ENCODE data around the gene C10orf90.

Gene C10orf90

GRCh38 chr10:126629925-126630624 is 40.4 kb downstream of the C10orf90 start:
- DNase-seq (ENCODE audit: low read depth), result no peak

GRCh38 chr10:126628746-126629145 is 41.7 kb downstream of the C10orf90 start:
- no peak for DNase-seq (ENCODE audit: low read depth)

- no peak for DNase-seq (ENCODE audit: low read depth)
Observed at GRCh38 chr10:126621846-126622245, 48.6 kb downstream of the C10orf90 start.

DNA sequence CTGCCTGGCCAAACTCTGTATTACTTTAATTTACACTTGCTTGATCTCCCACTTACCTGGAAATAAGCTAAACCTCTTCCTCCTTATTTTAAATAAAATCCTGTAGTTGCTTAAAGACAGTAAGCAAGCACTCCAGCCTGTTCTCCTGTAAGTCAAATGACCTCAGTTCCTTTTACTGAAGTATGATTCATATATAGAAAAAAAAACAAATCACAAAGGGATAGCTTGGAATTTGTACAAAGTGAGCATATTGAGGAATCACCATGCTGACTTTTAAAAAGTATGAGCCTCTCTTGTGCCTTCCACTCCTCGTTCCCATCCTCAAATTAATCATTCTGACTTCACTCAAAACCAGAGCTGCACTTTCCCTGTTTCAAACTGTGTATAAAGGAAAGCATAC is 52.0 kb downstream of the C10orf90 start:
- DNase-seq (ENCODE audit: low read depth), result no peak

DNA sequence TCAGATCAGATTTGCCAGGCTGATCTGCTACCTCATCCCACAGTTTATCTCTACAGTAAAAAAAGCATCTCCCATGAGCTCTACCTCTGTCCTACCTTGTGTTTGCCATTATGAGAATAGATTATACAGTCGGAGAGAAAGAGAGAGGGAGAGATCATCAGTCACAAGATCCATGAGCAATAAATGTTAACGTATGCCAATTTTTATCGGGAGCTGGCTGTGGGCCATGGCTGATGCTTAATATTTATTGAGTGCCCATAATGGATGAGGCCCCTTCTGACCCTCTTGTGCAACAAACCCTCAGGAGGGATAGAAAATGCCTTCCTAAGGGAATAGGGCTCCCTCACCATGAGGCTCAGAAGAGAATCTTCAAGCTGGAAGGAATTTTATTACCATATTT is 52.8 kb downstream of the C10orf90 start:
- no peak for DNase-seq (ENCODE audit: low read depth)

DNA sequence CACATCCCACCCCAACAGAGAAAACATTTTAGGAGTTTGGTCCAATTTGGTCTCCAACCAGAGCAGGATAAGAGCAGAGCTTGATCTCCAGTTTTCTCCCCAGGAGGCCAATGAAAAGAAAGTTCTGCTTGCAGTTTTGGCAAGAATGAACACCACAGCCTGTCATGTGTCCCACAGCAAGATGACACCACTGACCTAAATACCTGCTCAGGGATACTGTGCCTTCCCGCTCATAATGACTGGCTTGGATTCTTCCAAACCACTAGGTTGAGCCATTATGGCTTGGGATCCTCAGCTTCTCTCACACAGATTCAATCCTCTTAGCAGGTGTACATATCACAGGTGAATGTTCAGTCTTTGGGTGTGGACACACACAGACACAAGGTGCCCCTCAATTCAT is 53.3 kb downstream of the C10orf90 start:
- DNase-seq (ENCODE audit: low read depth), result no peak

DNA sequence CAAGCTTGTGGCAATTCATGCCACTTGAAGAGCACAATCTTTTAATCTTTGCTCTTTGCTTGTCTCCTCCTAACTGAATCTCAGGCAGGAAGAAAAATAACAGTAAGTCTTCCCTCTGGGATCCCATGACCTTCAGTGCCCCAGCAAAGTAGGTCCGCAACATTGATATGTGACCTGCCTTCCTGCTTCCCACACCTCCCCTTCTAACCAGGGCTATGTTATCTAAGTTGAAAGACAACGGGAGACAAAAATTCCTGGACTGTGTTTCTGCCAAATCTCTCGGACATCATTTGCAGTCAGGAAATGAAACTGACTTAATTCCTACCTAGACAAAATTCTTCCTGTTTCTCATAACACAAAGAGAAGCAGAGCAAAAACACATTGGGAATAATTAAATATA is 53.8 kb downstream of the C10orf90 start:
- no peak for DNase-seq (ENCODE audit: low read depth)

DNA sequence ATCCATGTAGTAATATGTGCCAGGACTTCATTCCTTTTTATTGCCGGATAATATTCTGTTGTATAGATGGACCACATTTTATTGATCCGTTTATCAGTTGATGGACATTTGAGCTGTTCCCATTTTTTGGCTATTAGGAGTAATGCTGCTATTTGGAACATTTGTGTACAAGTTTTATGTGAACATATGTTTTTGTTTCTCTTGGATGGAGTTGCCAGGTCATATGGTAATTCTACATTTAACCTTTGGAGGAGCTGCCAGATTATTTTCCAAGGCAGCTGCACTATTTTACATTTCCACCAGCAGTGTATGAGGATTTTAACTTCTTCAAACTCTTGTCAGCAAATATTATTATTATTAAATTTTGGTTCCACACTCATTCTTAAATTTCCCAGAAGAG is 59.2 kb downstream of the C10orf90 start:
- no peak for DNase-seq (ENCODE audit: low read depth)

DNA sequence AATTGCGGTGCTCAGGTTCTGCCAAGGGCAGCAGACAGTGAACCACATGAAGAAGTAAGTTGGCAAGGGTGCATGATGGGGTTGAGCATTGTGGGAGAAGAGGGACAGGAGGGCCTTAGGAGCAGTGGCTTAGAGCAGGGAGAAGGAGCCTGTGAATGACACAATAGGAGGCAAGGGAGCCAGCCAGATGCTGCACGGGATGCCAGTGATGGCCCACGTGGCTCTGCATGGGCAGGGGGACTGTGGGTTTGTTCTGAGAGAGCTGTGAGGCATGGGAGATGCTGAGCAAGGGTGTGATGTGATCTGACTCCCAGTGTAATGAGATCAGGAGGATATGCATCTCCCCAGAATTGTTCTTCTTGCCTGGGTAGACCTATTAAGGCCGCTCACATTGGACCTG is 60.9 kb downstream of the C10orf90 start:
- DNase-seq (ENCODE audit: low read depth), result no peak

- no peak for DNase-seq (ENCODE audit: low read depth)
Observed at GRCh38 chr10:126599949-126600682, 70.4 kb downstream of the C10orf90 start.

DNA sequence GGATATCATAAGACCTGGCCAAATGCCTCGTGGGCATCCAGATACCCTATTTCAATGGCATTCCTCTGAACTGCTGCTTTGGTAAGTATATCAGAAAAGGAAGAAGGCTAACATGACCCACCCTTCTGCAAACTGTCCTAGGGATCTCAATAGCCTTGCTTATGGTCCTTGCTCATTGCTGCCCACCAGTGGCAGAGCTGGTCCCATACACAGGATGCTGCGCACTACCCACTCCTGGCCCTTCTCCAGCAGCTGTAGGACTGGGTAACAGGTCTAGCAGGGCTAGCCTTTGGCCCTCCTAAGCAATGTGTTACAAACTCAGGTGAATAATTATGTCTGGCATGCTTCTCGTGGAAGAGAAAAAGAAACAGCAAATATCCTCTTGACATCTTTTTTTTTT is 72.5 kb downstream of the C10orf90 start:
- DNase-seq (ENCODE audit: low read depth), result no peak

- DNase-seq (ENCODE audit: low read depth), result no peak
Observed at GRCh38 chr10:126597211-126597610, 73.3 kb downstream of the C10orf90 start.

- DNase-seq (ENCODE audit: low read depth), result no peak
Observed at GRCh38 chr10:126596472-126597016, 73.9 kb downstream of the C10orf90 start.

DNA sequence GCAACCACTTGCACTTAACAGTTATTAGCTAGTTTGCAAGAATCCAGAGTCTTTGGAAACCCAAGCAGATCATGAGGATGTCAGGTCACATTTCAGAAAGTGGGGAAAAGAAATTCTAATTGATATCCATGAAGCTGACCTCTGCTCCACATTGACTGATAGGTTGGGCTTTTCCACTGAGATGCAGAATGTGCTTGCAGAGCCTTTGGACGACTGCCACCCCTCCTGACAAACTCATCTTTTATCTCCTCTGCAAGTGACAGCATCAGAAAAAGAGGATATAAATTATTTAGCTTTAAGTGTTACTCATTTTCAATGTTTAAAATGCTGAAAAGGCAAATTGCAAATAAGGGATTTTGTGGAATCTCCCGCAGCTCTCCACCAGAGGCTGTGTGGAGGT is 75.3 kb downstream of the C10orf90 start:
- no peak for DNase-seq (ENCODE audit: low read depth)

DNA sequence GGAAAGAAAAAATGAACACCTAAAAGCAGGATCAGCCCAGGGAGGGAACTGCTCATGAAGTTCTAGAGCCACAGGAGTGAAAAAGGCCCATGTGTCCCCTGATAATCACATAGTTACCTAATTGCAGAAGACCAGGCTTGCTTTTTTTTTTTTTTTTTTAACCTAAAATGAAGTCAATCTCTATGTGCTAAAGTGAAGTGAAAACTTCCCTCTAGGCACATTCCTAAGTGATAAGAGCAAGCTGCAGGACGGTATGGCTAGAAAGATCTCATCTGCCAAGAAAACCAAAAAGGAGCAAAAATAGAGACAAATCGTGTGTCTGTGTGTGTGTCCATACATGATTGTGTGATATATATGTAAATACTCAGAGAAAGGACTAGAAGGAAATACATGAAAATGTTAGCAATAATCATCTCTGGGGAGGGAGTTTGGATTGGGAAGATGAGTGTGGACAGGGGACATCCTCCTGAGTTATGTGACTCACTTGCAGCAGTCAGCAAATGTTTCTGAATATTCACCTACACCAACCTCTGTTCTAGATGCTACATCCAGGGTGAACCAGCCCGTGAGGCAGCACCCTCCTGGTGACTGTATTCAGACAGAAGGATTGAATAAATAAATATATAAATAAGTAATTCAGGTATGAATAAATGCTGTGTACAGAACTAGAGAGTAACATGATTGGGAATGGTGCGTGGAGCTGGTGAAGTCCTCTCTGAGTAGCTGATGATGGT is 76.4 kb downstream of the C10orf90 start:
- no peak for DNase-seq (ENCODE audit: low read depth)

- DNase-seq (ENCODE audit: low read depth), result no peak
Observed at GRCh38 chr10:126592901-126593300, 77.6 kb downstream of the C10orf90 start.

- no peak for DNase-seq (ENCODE audit: low read depth)
Observed at GRCh38 chr10:126588024-126588423, 82.5 kb downstream of the C10orf90 start.

- no peak for DNase-seq (ENCODE audit: low read depth)
Observed at GRCh38 chr10:126586878-126587277, 83.6 kb downstream of the C10orf90 start.

- no peak for DNase-seq (ENCODE audit: low read depth)
Observed at GRCh38 chr10:126586128-126586527, 84.4 kb downstream of the C10orf90 start.

- no peak for DNase-seq (ENCODE audit: low read depth)
Observed at GRCh38 chr10:126585249-126586017, 85.1 kb downstream of the C10orf90 start.

DNA sequence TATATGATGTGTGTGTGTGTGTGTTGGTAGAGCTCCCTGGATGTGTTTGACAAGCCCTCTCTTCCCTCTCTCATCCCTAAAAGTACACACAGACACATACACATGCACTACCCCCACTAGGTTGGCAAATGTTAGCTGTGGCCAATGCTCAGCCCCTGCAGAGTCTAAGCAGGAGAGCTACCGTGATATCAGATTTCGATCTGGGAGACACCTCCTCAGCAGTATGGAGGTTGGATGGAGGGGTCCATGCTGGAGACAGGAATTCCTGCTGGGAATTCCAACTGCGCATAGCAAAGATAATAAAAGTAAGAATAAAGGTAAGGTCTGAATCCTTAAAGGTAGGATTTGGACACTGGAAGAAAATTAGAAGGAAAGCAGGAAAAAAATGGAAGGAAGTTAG is 85.7 kb downstream of the C10orf90 start:
- DNase-seq (ENCODE audit: low read depth), result no peak

Data from stimulated activated CD8-positive, alpha-beta memory T cell treated with anti-CD3 and anti-CD28 coated beads, Interleukin-12 subunit alpha, Interleukin-12 subunit beta, amount 100 ng/mL, for 1 hour (primary cell).